NCI-H187 (cell line): ENCODE measurements around the gene PRKCH.

Source experiments
- DNase-seq, 2 experiments: peaks; one replicate each; lab custom pipeline; 2025; lab: John Stamatoyannopoulos, UW

Gene PRKCH

DNA sequence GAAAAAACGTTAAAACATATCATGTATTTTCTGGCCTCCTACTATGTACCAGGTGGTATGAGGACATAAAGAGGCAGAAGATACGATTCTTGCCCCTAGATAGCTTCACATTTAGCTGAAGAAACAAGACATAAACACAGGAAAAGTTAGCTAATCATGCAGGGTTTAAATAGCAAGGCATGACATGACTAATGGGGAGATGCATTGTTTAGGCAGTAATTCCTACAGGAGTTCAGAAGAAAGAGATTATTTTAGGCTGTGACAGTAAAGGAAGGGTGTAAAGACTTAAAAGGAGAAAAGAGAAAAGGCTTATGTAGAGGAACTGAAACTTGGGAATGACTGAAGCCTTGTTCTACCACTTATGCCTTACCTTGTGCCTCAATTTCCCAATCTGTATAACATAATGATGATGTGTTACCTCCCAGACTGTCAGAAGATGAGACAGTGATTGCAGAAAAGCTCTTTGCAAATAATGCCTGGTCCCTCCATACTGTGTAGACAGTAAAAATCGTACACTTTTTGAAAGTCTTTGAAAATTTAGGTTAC, 44.4 kb downstream of the PRKCH start:
- DNase-seq: no peak

DNA sequence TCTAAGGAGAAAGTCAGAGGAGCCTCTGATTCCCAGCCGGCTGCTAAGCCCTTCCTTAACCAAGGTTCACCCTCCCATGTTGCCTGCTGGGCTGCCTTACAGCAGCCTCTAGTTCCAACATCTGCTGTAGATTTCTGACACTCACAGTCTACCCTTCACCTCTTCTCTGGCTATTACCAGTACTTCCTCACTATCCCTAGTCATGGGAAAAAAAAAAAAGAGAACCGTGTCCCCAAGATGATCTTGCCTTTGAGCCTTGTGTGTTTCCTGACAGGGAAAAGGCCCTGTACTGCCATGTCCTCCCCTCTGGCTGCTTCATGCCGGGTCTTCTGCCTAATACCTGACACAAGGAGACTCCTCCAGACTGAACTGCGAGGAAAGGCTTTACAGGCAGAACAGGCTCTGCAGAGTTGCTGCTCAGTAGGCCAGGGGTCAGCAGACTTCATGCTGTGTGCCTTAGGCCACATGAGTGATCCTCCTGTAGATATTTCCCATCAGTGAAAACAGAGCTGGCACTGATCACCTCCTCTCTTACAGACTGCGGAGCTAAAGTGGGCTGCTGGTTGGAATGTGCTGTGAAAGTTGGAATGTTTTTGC, 46.8 kb downstream of the PRKCH start:
- DNase-seq: no peak

DNA sequence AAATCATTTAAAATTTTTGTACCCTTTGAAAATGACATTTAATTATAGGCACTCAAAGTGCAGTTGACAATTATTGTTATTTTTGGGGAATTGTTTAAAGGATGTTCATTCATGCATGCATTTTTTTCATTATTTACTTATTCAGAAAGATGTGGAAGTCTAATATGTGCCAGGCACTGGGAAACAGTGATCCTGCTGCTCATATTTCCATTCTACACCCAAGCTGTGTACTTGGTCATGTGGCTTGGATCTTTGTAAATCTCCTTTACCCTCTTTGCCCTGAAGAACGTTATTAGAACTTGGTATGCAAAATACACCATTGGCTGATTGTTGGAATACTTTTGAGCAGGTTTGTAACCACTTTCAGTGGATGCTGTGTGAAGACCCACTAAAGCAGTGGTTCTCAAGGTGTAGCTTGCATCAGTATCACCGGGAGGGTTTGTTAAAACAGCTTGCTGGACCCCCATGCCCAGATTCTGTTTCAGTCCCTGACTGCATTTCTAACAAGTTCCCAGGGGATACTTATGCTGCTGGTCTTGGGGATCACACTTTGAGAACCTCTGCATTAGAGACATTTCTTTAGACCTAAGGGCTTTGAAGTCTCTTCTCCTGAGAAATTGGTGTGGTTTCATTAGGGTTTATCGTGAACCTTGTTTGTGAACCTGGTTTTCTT, 47.5 kb downstream of the PRKCH start:
- no peak for DNase-seq

DNA sequence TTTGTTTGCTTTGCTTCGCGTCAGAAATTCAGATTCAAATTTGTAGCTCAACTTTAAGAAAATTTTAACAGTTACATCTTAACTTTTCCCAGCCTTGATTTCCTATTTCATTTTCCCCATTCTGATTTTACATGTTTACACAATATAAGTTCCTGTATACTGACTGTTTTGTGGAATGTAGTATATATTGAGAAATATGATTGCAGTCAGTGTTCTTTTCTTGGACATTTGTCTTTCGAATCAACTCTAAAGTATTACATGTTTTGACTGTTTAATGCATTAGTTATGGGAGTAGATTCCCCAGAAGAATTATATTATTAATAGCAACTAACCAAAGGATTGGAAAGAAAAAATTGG, 48.1 kb downstream of the PRKCH start:
- no peak for DNase-seq

GRCh38 chr14:61372379-61372778, 51.0 kb downstream of the PRKCH start:
- DNase-seq: no peak

- DNase-seq: no peak
Measured at GRCh38 chr14:61372842-61373555, 51.6 kb downstream of the PRKCH start.

GRCh38 chr14:61374284-61374683, 52.9 kb downstream of the PRKCH start:
- no peak for DNase-seq

- DNase-seq: no peak
Measured at GRCh38 chr14:61375218-61375617, 53.8 kb downstream of the PRKCH start.

GRCh38 chr14:61376314-61376713, 54.9 kb downstream of the PRKCH start:
- no peak for DNase-seq

- no peak for DNase-seq
Measured at GRCh38 chr14:61377749-61378148, 56.4 kb downstream of the PRKCH start.

GRCh38 chr14:61379639-61380184, 58.3 kb downstream of the PRKCH start:
- no peak for DNase-seq

- no peak for DNase-seq
Measured at GRCh38 chr14:61380984-61381383, 59.6 kb downstream of the PRKCH start.

- no peak for DNase-seq
Measured at GRCh38 chr14:61381553-61381952, 60.2 kb downstream of the PRKCH start.

DNA sequence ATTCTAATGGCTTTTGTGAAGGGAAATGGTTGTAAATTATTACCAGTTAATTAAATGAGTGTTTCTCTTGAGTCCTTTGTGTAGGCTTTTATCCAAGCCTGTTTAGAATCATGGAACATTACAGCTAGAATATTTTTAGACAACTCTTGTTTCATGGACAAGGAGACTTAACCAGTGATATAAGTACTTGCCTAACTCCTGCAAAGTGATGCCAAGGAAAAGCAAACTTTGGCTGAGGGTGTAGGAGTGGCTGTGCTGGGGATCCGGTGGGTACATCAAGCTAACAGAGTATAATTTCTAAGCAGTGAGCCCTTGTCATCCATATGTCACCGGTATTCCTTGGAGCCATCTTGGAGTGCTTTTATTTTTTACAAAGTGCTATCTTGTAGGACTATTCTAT, 61.5 kb downstream of the PRKCH start:
- DNase-seq: no peak

GRCh38 chr14:61385002-61385685, 63.8 kb downstream of the PRKCH start:
- no peak for DNase-seq

DNA sequence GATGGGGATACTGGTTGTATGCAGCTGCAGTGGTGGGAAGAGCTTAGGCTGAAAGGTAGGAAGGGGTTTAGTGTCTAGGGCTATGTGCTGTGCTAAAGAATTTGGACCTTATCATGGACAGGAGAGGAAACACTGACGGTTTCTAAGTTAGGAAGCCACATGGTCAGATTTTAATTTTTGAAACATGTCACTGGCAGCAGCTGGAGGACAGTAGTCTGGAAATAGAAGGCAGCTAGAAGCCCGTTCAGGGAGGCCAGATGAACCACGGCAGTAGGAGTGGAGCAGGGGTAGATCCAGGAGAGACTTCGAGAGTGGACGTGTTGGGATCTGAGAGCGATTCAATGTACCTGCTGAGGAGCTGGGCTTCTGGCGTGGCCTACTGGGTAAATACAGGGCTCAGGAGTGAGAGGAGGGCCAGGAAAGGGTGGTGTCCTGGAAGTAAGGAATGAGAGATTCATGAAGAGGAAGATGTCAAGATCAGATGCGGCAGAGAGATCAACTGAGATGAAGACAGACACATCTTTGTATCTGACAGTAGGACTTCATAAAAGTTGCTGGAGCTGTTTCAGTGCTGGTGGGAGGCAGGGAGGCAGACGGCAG, 64.9 kb downstream of the PRKCH start:
- no peak for DNase-seq

GRCh38 chr14:61387076-61387475, 65.7 kb downstream of the PRKCH start:
- no peak for DNase-seq

- peak in 1 of 2 experiments; percentile 57 for DNase-seq
Measured at GRCh38 chr14:61388173-61388975, 67.0 kb downstream of the PRKCH start.

GRCh38 chr14:61388976-61389576, 67.7 kb downstream of the PRKCH start:
- DNase-seq: no peak

DNA sequence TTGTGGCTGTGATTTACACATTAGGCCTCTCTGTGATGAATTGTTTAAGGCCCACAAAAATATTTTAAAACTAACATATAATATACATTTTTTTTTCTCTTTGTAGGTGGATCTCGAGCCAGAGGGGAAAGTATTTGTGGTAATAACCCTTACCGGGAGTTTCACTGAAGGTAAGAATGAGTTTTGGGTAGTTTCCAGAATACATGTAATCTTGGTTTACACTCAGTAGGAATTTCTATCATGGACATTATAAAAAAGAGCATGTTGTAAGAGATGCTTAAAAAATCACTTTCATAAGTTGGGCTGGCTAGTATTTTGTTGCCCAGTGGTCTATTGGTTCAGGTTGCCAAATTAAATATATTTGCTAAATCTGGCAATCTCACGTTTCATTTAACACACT, 69.7 kb downstream of the PRKCH start:
- DNase-seq: no peak

DNA sequence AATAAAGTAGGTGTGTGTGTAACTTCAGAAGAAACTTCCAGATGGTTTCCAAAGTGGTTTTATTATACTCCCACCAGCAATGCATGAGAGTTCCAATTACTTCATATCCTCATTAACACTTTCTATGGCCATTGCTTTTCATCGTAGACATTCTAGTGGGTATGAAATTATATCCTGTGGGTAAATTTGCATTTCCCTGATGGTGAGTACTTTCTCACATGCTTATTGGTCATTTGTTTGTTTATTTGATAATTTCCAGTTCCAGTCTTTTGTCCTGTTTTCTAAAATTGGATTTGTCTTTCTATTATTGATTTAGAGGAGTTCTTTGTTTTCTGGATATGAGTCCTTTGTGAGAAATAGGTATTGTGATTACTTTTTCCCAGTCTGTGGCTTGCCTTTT, 70.9 kb downstream of the PRKCH start:
- no peak for DNase-seq
